Umbilical cord (tissue), 2 donors: ENCODE data around the gene PCSK5. TPM values are rescaled to one million over a fixed set of nuclear protein-coding genes. Genes with fewer than 3 reads are reported as not detected.
"Not testable (repeated sequence)": the region's sequence is repeated elsewhere in the genome, so short reads cannot be mapped to it uniquely, and the experiment has no call there.

ENCODE experiments used
- DNase-seq: peaks from one replicate; pipeline ENCODE4 v3.0.0-alpha.2; 2015; ENCODE audit warnings: low spot score
- total RNA-seq: library from RNA; depleted of rRNA; stranded (reverse); fragments of >200 nt; gene quantifications from one replicate; pipeline ENCODE4 v1.2.3, GENCODE V29; 2014; ENCODE audit warnings: low replicate concordance; ENCODE audit not compliant: insufficient read depth

Gene PCSK5
- total RNA-seq, 1 donor from 2014 or later: 15.9 TPM

DNA sequence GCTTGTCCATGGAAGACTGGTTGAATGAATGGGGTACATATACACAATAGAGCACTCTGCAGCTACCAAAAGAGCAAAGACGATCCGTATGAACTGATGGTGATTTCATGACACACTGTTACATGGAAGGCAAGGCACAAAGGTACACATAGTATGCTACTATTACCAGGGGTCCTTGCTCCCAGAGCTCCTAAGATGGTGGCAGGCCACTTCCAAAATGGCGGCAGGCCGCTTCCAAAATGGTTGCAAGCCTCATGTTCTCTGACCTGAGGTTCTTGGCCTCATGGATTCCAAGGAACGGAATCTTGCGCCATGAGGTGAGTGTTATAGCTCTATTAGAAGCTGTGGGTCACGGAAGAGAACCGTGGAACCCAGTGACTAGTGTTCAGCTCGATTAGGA is 356.2 kb downstream of the PCSK5 start:
- no peak for DNase-seq

DNA sequence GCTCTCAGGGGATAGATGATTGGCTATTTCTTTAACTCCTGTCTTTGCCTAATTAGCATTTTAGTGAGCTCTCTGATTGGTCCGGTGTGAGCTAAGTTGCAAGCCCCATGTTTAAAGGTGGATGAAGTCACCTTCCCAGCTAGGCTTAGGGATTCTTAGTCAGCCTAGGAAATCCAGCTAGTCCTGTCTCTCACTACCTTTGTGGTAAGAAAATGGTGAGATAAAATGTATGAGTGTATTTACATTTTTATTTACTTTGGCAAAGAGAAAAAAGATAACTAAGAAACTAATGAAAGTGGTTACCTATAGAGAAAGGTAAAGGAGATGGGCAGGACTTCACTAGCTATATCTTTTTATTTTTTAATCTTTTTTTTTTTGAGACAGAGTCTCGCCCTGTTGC is 357.0 kb downstream of the PCSK5 start:
- DNase-seq: no peak

DNA sequence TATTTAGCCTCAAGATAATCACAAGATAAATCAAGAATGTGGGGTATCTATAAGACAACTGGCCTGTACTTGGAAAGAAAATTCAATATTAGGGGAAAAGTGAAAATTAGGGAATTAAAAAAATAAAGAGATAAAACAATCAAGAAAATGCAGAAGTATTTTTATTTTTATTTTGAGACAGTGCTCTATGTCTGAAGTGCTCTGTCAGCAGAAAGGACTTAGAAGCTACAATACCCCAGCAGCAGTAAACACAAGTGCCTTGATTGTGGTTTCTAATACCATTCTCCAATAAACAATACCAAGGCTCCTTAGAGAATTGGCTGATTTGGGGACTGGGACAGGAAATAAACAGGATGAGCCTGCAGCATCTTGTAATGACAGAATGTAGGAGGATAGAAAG is 358.8 kb downstream of the PCSK5 start:
- DNase-seq: no peak

DNA sequence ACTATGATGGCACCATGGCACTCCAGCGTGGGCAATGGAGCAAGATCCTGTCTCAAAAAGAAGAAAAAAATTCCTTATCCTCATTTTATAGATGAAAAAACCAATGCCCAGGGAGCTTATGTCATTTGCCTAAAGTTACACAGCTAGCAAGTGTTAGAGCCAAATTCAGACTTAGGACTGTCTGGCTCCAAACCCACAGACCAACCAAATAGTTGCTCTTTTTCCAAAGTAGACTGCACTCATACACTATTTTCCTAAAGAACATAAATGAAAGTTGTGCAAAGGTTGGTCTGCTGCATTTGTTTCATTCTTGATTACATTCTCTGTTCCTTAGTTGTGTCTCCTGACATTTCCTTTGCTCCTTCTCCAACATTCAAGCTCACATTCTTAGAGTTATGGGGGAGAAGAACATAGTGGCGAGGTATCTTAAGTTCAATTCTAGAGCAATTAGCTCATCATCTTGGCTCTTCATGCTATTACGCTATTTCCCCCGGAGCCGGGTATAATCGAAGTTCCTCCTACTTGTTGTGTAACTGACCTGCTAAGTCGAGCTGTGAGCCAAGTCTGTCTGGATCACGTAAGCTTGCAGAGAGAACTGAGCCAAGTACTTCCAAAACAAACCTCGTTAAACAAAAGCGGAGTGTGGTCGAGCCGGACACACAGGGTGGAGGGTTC is 365.4 kb downstream of the PCSK5 start:
- DNase-seq: peak; percentile 82

DNA sequence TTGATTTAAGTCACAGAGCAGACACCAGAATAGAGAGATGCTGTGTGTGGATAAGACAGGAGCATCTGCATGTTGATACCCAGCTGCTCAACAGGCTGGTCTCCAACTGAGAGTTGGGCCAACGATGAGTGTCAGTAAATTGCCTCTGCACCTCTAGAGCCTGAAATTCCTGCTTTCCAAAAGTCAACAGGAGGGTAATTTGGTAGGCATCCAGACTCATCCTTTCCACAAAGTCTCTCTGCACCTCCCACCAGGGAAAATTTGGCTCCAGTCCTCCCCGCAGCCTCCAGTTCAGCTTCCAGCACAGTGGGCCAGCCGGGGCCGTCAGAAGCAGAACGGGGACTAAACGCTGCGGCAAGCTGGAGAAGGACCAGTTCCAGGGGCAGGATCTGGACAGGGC is 366.8 kb downstream of the PCSK5 start:
- DNase-seq: no peak

DNA sequence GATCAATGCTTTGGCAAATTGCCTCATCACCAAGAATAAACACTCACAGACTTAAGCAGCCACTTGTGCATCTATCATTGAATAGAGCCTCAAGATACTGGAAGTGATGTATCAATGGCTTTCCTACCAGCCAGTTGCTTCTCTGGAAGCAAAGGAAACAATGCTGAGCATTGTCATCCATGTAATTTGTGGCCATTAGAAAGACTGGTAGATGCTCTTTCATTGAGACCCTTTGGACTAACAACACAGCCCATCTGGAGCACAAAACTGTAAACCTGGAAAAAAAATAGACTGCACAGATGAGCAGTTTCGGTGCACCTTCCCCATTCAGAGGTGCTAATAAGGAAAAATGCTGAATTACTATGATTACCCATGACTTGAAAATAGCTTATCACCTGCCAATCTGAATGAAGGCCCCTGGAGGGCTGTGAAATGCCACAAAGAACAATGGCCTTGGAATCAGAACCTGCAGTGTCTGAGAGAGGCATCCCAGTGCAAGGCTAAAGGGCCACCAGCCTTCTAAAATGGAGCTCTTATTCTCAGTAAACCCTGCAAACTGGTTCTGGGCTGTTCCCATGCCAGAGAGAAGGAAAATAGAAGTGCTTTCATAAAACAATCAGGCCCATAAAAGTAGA is 376.3 kb downstream of the PCSK5 start:
- no peak for DNase-seq

DNA sequence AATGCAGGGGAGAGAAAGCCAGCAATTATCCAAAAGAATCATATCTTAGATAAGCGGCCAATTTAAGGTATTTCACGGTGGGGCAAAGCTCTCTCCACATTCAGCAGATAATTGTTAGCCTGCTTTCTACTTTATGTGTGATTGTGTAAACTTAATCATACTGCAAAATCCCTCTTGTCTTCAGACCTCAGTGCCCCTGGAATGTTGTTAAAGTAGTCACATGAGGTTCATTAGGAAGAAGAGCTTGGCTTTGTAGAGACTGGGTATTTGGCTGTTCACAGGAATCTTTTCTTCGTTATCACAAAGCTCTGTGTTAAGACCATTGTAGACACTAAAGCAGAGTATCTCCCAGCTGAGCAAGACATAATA is 376.8 kb downstream of the PCSK5 start:
- no peak for DNase-seq

DNA sequence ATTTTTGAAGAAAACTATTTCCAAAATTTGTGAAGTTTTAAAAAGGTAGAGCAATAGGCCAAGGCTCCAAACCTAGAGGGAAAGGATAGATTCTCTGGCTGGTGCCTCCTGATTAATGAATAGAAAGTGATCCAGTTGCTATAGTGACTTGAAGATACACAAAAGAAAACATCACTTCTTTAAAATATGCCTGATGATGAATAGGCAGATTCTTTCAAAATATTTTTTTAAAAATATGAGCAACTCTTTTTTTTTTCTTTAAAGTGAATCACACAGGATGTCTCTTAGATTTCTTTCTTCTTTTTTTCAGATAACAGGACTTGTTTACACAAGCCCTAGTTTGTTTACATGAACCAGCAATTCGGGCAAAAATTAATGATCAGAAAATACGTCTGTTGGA is 379.3 kb downstream of the PCSK5 start:
- DNase-seq: peak; percentile 14

DNA sequence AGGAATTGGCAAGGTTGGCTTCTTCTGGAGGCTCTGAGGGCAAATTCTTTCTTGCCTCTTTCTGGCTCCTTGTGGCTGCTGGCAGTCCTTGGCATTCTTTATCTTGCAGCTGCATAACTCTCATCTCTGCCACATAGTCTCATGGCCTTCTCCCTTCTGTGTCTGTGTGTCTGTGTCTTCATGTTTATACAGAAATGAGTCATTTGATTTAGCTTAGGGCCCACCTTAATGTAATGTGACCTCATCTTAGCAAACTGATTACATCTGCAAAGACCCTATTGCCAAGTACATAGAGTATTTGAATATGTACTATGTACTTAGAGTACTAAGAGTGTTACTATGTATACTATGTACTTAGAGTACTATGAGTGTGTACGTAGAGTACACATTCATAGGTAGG is 381.3 kb downstream of the PCSK5 start:
- DNase-seq: no peak

DNA sequence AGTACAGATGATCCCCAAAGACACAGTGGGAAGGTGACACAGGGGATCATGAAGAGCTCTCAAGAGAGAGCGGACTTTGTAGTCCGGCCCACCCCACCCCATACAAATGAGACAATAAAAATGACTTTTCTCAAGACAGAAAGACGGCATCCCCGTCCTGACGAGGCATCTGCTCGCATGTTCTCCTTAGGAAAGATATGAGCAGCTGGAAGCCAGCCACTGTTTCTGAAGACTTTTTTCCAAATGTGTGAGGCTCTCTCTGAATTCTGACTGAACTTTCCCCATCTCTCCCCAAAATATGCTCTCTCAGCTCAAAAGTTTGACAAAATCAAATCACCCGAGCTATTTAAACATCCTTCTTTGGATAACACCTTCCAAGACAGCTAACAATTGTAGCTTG is 398.6 kb downstream of the PCSK5 start:
- peak; percentile 39 for DNase-seq

DNA sequence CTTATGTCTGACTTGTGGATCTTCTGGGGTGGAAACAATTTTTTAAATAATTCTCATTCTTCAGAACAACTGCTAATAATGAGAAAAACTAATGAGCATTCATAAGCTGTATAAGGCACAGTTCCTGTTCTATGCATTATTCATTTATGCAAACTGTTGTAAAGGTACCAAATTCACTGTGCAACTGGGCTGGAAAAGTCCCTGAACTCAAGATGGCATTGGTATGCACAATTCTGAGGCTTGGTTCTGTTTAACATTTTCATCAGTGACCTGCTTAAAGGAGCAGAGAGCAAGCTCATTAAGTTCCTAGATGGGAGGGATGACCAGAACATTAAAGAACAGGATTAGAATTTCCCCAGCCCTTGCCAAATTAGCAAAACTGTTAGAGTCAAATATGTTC is 399.2 kb downstream of the PCSK5 start:
- DNase-seq: no peak

DNA sequence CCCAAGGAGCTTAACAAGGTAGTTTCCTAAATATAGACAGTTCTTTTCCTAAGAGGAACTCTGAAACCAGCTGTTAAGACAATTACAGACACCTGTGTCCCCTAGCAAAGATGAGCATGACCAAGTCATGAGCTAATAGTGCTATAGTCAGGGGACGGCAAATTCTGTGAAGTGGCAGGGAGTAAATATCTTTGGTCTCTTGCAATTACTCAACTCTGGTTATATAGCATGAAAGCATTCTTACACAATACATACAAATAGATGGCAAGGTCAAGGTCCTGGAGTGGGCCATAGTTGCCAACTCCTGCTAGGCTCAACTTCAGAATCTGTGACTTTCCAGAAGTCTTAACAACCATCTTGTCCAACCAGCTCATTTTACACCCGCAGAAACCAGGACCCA is 400.1 kb downstream of the PCSK5 start:
- no peak for DNase-seq

DNA sequence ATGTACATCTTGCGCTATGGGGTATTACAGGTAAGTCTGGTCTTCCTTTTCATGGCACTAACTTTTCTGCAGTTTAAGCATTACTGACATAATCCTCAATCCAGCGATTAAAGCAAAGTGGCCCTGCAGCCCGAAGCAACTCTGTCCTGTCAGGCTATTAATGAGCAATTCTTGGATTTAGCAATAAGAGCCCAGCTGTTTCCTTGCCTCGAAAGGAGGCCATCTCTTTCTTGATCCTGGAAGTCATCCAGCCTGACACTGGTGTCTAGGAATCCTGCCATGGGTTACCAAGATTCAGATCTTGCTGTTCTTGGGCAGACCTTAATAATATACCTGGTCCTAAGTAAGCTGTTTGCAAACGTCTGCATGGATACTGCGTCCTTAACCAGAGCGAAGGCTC is 401.8 kb downstream of the PCSK5 start:
- DNase-seq: no peak

DNA sequence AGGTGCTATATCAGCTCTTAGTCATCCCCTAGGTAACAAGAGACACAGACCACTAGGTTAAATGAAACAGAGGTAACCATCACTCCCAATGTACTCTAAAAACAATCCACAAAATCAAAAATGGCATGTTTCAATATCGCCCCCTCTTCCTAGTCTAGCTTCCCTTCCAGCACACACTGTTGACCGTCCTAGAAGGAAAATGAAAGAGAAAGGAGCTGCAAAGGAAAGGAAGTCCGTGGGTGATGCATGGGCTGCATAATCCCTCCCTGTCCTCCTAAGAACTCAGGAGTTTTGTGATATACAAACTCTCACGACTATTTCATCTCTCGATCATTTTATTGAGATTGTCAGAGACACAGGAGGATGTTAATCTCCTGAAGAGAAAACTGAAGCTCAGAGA is 402.2 kb downstream of the PCSK5 start:
- DNase-seq: no peak

DNA sequence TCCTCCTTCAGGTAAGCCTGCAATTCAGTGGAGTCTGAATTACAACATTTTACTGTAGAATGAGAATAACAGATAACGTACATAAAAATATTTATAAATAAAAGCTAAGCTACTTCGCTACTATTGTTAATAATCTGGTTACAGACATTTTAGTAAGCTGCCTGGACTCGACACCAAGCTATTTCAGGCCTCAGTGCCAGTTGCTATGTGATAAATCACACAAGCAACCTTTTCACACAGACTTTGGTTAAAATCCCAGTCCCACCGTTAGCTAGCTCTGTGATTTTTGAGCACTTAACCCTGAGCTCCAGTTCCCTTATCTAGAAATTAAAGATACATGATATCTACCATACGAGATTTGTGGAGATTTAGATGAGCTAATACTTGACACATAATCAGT is 403.8 kb downstream of the PCSK5 start:
- no peak for DNase-seq

DNA sequence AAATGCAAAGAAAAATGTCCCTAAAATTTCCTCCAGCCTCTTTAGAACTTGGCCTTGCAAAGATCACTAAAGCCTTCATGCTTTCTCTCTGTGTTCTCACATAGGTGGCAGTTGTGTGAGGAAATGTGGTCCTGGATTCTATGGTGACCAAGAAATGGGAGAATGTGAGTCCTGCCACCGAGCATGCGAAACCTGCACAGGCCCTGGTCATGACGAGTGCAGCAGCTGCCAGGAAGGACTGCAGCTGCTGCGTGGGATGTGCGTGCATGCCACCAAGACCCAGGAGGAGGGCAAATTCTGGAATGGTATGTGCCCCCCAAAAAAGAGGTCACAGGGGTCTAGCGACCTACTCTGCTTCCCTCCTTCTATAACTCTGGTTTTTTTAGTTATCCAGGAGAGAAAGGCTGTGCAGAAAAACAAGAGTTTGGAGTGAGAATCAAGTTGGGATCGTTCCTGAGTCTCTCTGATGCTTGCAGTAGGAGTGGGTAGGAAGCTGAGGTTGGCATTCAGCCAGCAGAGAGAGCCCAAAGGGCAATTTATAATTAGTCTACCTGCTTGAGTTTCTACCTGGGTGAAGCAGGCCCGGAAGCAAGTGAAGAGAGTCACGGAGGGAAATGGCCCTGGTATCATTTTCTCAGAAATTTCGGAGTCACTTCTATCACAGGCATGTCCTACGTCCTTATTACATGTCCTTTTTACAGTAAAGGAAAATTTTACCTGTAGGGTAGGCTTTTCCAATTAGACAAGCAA is 406.3 kb downstream of the PCSK5 start:
- no peak for DNase-seq

DNA sequence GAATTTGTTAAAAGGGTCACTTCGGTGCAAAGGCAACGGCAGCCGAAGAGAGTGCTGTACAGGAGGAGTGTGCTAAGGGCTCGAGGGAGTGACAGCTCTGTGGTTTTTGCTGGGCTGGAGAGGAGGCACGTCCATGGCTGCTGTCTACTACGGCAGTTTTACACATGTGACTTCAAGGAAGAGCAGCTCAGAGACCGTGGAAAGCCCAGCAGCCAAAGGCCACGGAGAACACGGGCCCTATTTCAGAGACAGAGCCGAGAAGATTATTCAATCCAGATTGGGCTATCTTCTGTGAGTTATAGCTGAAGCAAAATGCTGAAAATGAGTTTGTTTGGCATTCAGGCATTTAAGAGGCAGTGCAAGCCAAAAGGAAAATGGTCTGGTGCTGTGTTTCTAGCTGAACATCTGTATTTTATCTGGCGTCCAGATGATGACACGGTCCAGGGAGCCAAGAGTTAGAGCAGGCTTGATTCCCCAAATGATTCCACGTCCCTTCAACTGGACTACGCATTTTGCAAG is 407.3 kb downstream of the PCSK5 start:
- DNase-seq: peak; percentile 82

DNA sequence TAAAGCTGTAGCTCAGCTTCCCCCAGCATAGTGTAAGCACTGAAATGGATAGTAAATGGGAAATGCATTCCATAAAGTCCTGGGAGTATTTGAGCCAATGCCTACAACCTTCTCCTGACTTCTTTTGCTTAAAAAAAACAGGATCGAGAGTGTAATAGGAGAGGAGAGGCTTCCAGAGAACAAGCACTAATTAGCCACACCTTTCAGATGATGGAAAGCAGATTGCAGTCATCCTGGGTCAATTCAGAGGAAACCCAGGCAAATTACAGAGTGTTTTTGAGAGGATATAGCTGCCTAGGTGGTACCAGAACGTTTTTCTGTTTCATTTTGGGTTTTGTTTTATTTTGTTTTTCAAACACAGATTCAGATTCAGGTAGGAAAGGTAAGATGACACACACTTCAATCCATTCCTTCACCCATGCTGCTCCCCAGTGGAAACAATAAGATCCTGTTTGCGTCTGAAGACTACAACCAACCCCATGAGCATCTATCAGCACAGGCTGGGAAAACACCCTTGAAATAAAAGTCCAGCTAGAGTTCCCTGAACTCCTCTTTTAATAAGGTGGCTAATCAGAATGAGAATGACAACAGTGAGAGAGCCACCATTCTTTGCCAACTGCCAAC is 408.2 kb downstream of the PCSK5 start:
- DNase-seq: peak; percentile 12

DNA sequence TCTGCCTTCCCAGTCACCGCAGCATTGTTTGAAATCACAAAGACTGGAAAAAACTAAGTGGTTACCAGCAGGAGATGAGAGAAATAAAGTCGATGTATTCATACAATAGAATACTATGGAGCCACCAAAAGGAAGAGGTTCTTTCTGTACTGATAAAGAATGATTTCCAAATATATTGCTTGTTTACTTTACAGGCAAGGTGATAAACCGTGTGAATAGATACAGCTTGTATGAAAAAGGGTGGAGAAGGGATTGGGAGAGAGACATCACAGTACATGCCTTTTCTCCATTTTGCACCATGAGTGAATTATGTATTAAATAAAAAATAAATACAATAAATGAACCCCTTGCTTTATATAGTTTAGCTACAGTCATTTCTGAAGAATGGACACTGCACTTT is 412.1 kb downstream of the PCSK5 start:
- DNase-seq: no peak

DNA sequence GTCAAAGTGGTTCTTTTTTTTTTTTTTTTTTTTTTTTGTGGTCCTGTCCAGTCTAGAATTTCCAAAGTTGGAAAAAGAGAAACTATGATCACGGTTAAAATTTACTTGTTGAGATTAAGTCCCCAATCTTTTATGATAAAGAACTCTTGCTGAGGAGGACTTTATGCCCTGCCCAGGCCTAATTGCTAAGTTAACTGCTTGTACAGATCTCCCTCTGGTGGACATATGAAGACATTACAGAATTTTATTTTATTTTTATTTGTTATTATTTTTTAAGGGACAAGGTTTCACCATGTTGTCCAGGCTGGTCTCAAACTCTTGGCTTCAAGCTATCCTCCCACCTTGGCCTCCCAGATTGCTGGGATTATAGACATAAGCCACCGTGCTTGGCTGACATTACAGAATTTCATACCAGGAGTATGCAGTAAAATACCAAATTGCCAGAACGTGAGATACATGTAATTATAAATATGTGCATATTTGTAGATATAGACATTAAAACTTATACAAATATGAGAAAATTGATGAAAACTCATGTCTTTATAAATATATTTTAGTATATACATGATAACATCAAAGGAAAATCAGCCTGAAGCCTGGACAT is 412.6 kb downstream of the PCSK5 start:
- peak; percentile 60 for DNase-seq

DNA sequence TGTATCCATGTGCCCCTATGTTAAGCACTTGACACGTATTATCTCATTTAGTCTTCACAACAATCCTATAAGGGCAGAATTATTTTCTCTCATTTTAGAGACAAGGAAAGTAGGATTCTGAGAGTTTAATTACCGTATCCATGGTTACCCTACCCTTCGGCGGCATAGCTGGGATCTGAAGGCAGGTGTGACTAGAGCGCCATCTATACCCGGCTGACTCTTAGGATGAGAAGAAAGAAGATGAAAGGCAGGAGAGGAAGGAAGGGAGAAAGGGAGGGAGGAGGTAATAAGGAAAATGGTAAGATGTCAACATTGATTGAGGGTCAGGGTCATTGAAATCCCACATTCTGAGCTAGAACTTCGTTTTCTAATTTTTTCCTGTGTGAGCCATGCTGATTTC is 416.6 kb downstream of the PCSK5 start:
- not testable (repeated sequence) for DNase-seq

DNA sequence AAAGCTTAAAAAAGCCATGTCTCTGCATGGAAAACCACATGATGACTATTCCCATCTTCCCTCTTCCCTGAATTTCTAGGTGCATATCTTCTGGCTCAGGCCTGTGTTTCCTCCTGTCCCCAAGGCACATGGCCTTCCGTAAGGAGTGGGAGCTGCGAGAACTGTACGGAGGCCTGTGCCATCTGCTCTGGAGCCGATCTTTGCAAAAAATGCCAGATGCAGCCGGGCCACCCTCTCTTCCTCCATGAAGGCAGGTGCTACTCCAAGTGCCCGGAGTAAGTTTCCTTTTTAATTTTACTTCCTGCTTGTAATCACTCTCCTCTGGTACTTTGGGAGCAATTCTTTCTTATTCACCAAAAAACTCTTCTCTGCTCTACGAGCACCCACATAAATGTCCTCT is 420.1 kb downstream of the PCSK5 start:
- DNase-seq: no peak
